ENCODE results near the gene DCTN1.

- TF ChIP-seq CTCF (IDR thresholded peaks at IDR 0.05) (no peak), POLR2A (IDR thresholded peaks at IDR 0.05) (no peak), POLR2AphosphoS5 (IDR thresholded peaks at IDR 0.05) (no peak)
These were observed 37.1 kb upstream of the DCTN1 start for GRCh38 chr2:74417197-74417596.

Measured in breast epithelium (tissue), 3 donors.